ENCODE measurements around the gene TSPAN10. TPM values are rescaled to one million over a fixed set of nuclear protein-coding genes. Genes with fewer than 3 reads are reported as not detected.

TSPAN10 gene
- total and polyA plus RNA-seq, 2 of the 4 experiments (the other 2 are of a cell fraction): 1.4 to 4.5 TPM

GRCh38 chr17:81682565-81683207, 45.7 kb downstream of the TSPAN10 start:
- ATAC-seq (ENCODE audit: low read depth) (no peak), DNase-seq (peak; percentile 28)
- ChIA-PET CTCF (no interaction called here), POLR2A (ENCODE audit: unreplicated experiment) (no interaction called here)
- Histone ChIP-seq H3K18ac (ENCODE audit: low read depth, low read length) (peak overlapping the region; percentile 11; the same call in 1 of the 2 replicates), H3K4ac (ENCODE audit: low read depth, low read length) (peak overlapping the region; percentile 81), H3K4me1 (ENCODE audit: control insufficient read depth, insufficient read depth, low read length) (peaks cover 10% of the 10 kb centered on the region), H4K5ac (ENCODE audit: low read depth, low read length) (peak overlapping the region; percentile 5), H2BK5ac (ENCODE audit: low read depth, low read length, poor library complexity, severe bottlenecking) (peak overlapping the region; percentile 43), H4K20me1 (ENCODE audit: insufficient read depth, low read length) (peaks cover 38% of the 10 kb centered on the region), H3K79me1 (ENCODE audit: low read depth in 1 of 2, low read length in 2 of 2) (peaks cover 26 to 81% of the 10 kb centered on the region in 2 experiments; a peak in 3 of 4 replicates), H3K23ac (ENCODE audit: low read depth, low read length) (peak overlapping the region; percentile 71), H2AK9ac (replicated peaks; ENCODE audit: low read depth, low read length, poor library complexity) (peak overlapping the region; percentile 97), H3K14ac (replicated peaks; ENCODE audit: low read depth, low read length) (peak overlapping the region; percentile 48), H3K27me3 (ENCODE audit: control insufficient read depth, insufficient read depth, low read length) (no peaks in the 10 kb centered on the region), H3K4me3 (ENCODE audit: insufficient read depth, low read depth, low read length) (peak overlapping the region; percentile 68), H3K27ac (ENCODE audit: insufficient read depth, low read length) (peak overlapping the region; percentile 68), H2AFZ (replicated peaks; ENCODE audit: low read length, poor library complexity) (peak overlapping the region; percentile 87), H3K9me1 (ENCODE audit: insufficient read depth, low read length) (peaks cover 6% of the 10 kb centered on the region; the same call in 1 of the 2 replicates), H2BK120ac (ENCODE audit: low read depth, low read length) (0 out of 2 replicates have a peak overlapping the region, but pooled peaks have one; percentile 5), H2AK5ac (ENCODE audit: low read depth, low read length) (peak overlapping the region; percentile 90), H2BK15ac (ENCODE audit: low read depth, low read length) (no peak overlapping the region), H3K9ac (ENCODE audit: low read depth, low read length) (peak overlapping the region; percentile 89), H2BK20ac (ENCODE audit: low read depth, low read length) (no peak overlapping the region), H4K8ac (ENCODE audit: low read depth in 2 of 2, low read length in 2 of 2) (peak overlapping the region; percentile 77 to 80), H3K4me2 (ENCODE audit: low read depth, low read length) (peak overlapping the region; percentile 95), H4K91ac (ENCODE audit: insufficient read depth, low read depth, low read length) (peak overlapping the region; percentile 47; the same call in 1 of the 2 replicates), H3K9me3 (ENCODE audit: control insufficient read depth, insufficient read depth, low read length) (no peaks in the 10 kb centered on the region), H3K56ac (ENCODE audit: extremely low read depth, insufficient read depth, low read length) (peak overlapping the region; percentile 24; the same call in 1 of the 2 replicates), H3K36me3 (ENCODE audit: control insufficient read depth, insufficient read depth, low read length) (peaks cover 24% of the 10 kb centered on the region)
- intact Hi-C loops (cut with micrococcal nuclease) (no loop called here), dilution Hi-C loops (cut with HindIII; ENCODE audit: low sequenced_read_pairs, unreplicated experiment) (no loop called here), in situ Hi-C loops (cut with MboI; ENCODE audit: low sequenced_read_pairs) (no loop called here)
- 51% methylated on average over 7 of the region's 19 CpGs; no CpG with 5 or more reads in 1 of the 2 experiments for WGBS, 2 experiments (ENCODE audit: extremely low coverage in 2 of 2, insufficient read length in 1 of 2)
- BruUV-seq (replicated peaks): no TSS peak
- no peak for TF ChIP-seq MAFK (IDR thresholded peaks at IDR 0.05; ENCODE audit: low read depth, low read length)
